ENCODE data around the gene MTNR1A. TPM values are rescaled to one million over a fixed set of nuclear protein-coding genes. Genes with fewer than 3 reads are reported as not detected.
A peak's percentile ranks its signal among the peaks of the same experiment; 100 is the strongest.

Gene MTNR1A
- total RNA-seq, 1 donor from 2014 or later: not detected

GRCh38 chr4:186500721-186501304 is 54.6 kb downstream of the MTNR1A start:
- peaks cover 20% of the 10 kb centered on the region for H3K27me3 Mint-ChIP-seq (ENCODE audit: unreplicated experiment)
- peak overlapping the region; percentile 42 for H3K27ac Mint-ChIP-seq (ENCODE audit: unreplicated experiment)
- H3K4me3 Mint-ChIP-seq (ENCODE audit: unreplicated experiment): peak overlapping the region; percentile 53
- TF ChIP-seq CTCF (IDR thresholded peaks at IDR 0.05): no peak
- no peaks in the 10 kb centered on the region for H3K9me3 Mint-ChIP-seq (ENCODE audit: unreplicated experiment)
- H3K36me3 Mint-ChIP-seq (ENCODE audit: unreplicated experiment): no peaks in the 10 kb centered on the region
- H3K4me1 Mint-ChIP-seq (ENCODE audit: unreplicated experiment): no peaks in the 10 kb centered on the region
- no peak for DNase-seq (ENCODE audit: extremely low spot score, unreplicated experiment)

- no peak for TF ChIP-seq CTCF (IDR thresholded peaks at IDR 0.05)
- Mint-ChIP-seq H3K4me1 (ENCODE audit: unreplicated experiment) (no peaks in the 10 kb centered on the region), H3K9me3 (ENCODE audit: unreplicated experiment) (peaks cover 3% of the 10 kb centered on the region), H3K36me3 (ENCODE audit: unreplicated experiment) (no peaks in the 10 kb centered on the region), H3K27me3 (ENCODE audit: unreplicated experiment) (peaks cover 21% of the 10 kb centered on the region), H3K4me3 (ENCODE audit: unreplicated experiment) (no peak overlapping the region), H3K27ac (ENCODE audit: unreplicated experiment) (no peak overlapping the region)
- DNase-seq (ENCODE audit: extremely low spot score, unreplicated experiment): no peak
Measured at GRCh38 chr4:186499467-186499866, 55.9 kb downstream of the MTNR1A start.

- Mint-ChIP-seq H3K9me3 (ENCODE audit: unreplicated experiment) (peaks cover 13% of the 10 kb centered on the region), H3K4me3 (ENCODE audit: unreplicated experiment) (no peak overlapping the region), H3K36me3 (ENCODE audit: unreplicated experiment) (no peaks in the 10 kb centered on the region), H3K27ac (ENCODE audit: unreplicated experiment) (no peak overlapping the region), H3K27me3 (ENCODE audit: unreplicated experiment) (peaks cover 17% of the 10 kb centered on the region), H3K4me1 (ENCODE audit: unreplicated experiment) (no peaks in the 10 kb centered on the region)
- TF ChIP-seq CTCF (IDR thresholded peaks at IDR 0.05): no peak
- DNase-seq (ENCODE audit: extremely low spot score, unreplicated experiment): no peak
Measured at GRCh38 chr4:186497043-186497442, 58.3 kb downstream of the MTNR1A start.

GRCh38 chr4:186494496-186494895 is 60.9 kb downstream of the MTNR1A start:
- peaks cover 23% of the 10 kb centered on the region for H3K9me3 Mint-ChIP-seq (ENCODE audit: unreplicated experiment)
- H3K4me3 Mint-ChIP-seq (ENCODE audit: unreplicated experiment): no peak overlapping the region
- no peak for DNase-seq (ENCODE audit: extremely low spot score, unreplicated experiment)
- peaks cover 8% of the 10 kb centered on the region for H3K27me3 Mint-ChIP-seq (ENCODE audit: unreplicated experiment)
- H3K36me3 Mint-ChIP-seq (ENCODE audit: unreplicated experiment): no peaks in the 10 kb centered on the region
- H3K4me1 Mint-ChIP-seq (ENCODE audit: unreplicated experiment): no peaks in the 10 kb centered on the region
- TF ChIP-seq CTCF (IDR thresholded peaks at IDR 0.05): no peak
- no peak overlapping the region for H3K27ac Mint-ChIP-seq (ENCODE audit: unreplicated experiment)

GRCh38 chr4:186487726-186488125 is 67.6 kb downstream of the MTNR1A start:
- no peak overlapping the region for H3K27ac Mint-ChIP-seq (ENCODE audit: unreplicated experiment)
- H3K27me3 Mint-ChIP-seq (ENCODE audit: unreplicated experiment): peaks cover 6% of the 10 kb centered on the region
- H3K4me1 Mint-ChIP-seq (ENCODE audit: unreplicated experiment): peaks cover 7% of the 10 kb centered on the region
- H3K4me3 Mint-ChIP-seq (ENCODE audit: unreplicated experiment): no peak overlapping the region
- peaks cover 9% of the 10 kb centered on the region for H3K9me3 Mint-ChIP-seq (ENCODE audit: unreplicated experiment)
- no peak for TF ChIP-seq CTCF (IDR thresholded peaks at IDR 0.05)
- no peaks in the 10 kb centered on the region for H3K36me3 Mint-ChIP-seq (ENCODE audit: unreplicated experiment)
- no peak for DNase-seq (ENCODE audit: extremely low spot score, unreplicated experiment)

All from osteocyte (in vitro differentiated cells).